Measurements from ENCODE around the gene HS6ST3.
"Not testable (repeated sequence)": the region's sequence is repeated elsewhere in the genome, so short reads cannot be mapped to it uniquely, and the experiment has no call there.

Gene HS6ST3

GRCh38 chr13:96449920-96450319 is 360.0 kb downstream of the HS6ST3 start:
- no peak for DNase-seq

- DNase-seq = no peak
These were observed 360.6 kb downstream of the HS6ST3 start for GRCh38 chr13:96450326-96451020.

- DNase-seq = no peak
These were observed 364.6 kb downstream of the HS6ST3 start for GRCh38 chr13:96454466-96454865.

- no peak for DNase-seq
These were observed 370.7 kb downstream of the HS6ST3 start for GRCh38 chr13:96460609-96461008.

GRCh38 chr13:96473526-96474180 is 383.7 kb downstream of the HS6ST3 start:
- no peak for DNase-seq

- no peak for DNase-seq
These were observed 384.3 kb downstream of the HS6ST3 start for GRCh38 chr13:96474181-96474557.

GRCh38 chr13:96475103-96475502 is 385.2 kb downstream of the HS6ST3 start:
- no peak for DNase-seq

- DNase-seq = no peak
These were observed 391.6 kb downstream of the HS6ST3 start for GRCh38 chr13:96481482-96481881.

- no peak for DNase-seq
These were observed 400.6 kb downstream of the HS6ST3 start for GRCh38 chr13:96490496-96490989.

- no peak for DNase-seq
These were observed 401.2 kb downstream of the HS6ST3 start for GRCh38 chr13:96491103-96491502.

- peak in 3 of 14 donors; percentile 1 to 21 (median 2) for DNase-seq
These were observed 402.9 kb downstream of the HS6ST3 start for GRCh38 chr13:96492766-96493165.

- DNase-seq = no peak
These were observed 409.7 kb downstream of the HS6ST3 start for GRCh38 chr13:96499656-96500055.

GRCh38 chr13:96500953-96501352 is 411.0 kb downstream of the HS6ST3 start:
- DNase-seq = no peak

- DNase-seq = no peak
These were observed 413.6 kb downstream of the HS6ST3 start for GRCh38 chr13:96503481-96503880.

- no peak for DNase-seq
These were observed 421.7 kb downstream of the HS6ST3 start for GRCh38 chr13:96511587-96511986.

- no peak for DNase-seq
These were observed 429.5 kb downstream of the HS6ST3 start for GRCh38 chr13:96519380-96519779.

- DNase-seq = not testable (repeated sequence)
These were observed 434.6 kb downstream of the HS6ST3 start for GRCh38 chr13:96524398-96525020.

- no peak for DNase-seq
These were observed 435.8 kb downstream of the HS6ST3 start for GRCh38 chr13:96525715-96526114.

GRCh38 chr13:96527497-96527896 is 437.6 kb downstream of the HS6ST3 start:
- DNase-seq = peak in 1 of 14 donors; percentile 1

- no peak for DNase-seq
These were observed 442.9 kb downstream of the HS6ST3 start for GRCh38 chr13:96532804-96533203.

GRCh38 chr13:96533408-96533807 is 443.5 kb downstream of the HS6ST3 start:
- no peak for DNase-seq

GRCh38 chr13:96539791-96540190 is 449.9 kb downstream of the HS6ST3 start:
- no peak for DNase-seq

- DNase-seq = no peak
These were observed 450.8 kb downstream of the HS6ST3 start for GRCh38 chr13:96540670-96541069.

GRCh38 chr13:96542986-96543385 is 453.1 kb downstream of the HS6ST3 start:
- no peak for DNase-seq

Measured in C1 segment of cervical spinal cord (tissue), 14 donors.